ENCODE results near the gene TLE1. TPM values are rescaled to one million over a fixed set of nuclear protein-coding genes. Genes with fewer than 3 reads are reported as not detected.

Gene TLE1
- total RNA-seq, 1 donor from 2014 or later, result 124 TPM

DNA sequence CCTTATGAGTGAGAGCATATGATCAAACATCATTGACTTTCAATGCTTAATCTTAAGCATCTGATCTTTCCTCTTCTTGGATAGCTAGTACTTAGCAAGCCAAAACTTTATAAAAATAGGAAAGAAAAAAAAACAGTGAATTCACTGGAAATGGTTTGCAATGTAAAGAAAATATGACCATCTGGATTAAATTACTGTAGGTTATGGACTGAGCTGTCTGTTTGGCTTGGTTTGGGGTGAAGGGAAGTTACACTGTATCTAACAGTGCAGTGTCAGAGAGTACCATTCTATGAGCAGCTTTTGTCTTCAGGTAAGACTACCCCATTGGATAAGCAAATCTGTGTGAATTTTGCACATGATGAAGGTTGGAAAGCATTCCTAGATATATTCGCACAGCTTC, 151.4 kb downstream of the TLE1 start:
- no peak overlapping the region for H3K4me3 ChIP-seq (ENCODE audit: low read depth, low read length)
- DNase-seq (ENCODE audit: low read depth), result no peak
- TF ChIP-seq, protein P1, sequence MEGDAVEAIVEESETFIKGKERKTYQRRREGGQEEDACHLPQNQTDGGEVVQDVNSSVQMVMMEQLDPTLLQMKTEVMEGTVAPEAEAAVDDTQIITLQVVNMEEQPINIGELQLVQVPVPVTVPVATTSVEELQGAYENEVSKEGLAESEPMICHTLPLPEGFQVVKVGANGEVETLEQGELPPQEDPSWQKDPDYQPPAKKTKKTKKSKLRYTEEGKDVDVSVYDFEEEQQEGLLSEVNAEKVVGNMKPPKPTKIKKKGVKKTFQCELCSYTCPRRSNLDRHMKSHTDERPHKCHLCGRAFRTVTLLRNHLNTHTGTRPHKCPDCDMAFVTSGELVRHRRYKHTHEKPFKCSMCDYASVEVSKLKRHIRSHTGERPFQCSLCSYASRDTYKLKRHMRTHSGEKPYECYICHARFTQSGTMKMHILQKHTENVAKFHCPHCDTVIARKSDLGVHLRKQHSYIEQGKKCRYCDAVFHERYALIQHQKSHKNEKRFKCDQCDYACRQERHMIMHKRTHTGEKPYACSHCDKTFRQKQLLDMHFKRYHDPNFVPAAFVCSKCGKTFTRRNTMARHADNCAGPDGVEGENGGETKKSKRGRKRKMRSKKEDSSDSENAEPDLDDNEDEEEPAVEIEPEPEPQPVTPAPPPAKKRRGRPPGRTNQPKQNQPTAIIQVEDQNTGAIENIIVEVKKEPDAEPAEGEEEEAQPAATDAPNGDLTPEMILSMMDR (conservative IDR thresholded peaks at IDR 0.05; ENCODE audit: low read depth, low read length), result no peak

DNA sequence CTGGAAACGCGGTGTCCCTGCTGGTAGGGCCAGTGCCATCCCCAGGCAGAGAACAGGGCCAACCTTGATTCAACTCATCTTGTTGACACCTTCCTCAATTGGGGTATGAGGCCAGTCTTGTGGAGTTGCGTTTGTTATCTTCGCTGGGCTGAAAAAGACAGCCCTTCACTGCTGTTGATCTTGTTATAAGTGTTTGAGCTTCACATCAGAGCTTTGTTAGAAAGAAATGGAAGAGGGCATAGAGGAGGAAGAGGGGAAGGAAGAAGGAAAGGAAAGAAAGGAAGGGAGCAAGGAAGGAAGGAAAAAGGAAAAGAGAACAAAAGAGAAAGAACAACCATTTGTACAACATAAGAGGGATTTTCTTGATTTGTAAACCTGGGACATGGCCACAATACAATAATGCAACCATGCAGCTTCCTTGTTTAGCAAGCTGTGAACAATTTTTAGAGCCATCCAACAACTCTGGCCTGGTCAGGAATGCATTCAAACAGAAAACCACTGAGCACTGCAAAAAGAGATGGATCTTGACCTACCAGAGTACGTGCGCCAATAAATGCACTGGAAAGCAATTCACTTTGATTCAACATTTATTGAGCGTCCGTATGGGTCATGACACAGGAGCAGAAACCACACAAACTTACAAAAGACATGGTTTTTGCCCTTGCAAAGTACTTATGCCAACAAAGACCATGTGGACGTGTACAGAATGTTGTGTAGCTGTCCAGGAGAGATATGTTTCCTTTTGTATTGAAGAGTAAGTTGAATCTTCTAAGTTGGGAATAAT, 152.9 kb downstream of the TLE1 start:
- no peak overlapping the region for H3K4me3 ChIP-seq (ENCODE audit: low read depth, low read length)
- TF ChIP-seq, protein P1 (conservative IDR thresholded peaks at IDR 0.05; ENCODE audit: low read depth, low read length), result no peak
- no peak for DNase-seq (ENCODE audit: low read depth)

DNA sequence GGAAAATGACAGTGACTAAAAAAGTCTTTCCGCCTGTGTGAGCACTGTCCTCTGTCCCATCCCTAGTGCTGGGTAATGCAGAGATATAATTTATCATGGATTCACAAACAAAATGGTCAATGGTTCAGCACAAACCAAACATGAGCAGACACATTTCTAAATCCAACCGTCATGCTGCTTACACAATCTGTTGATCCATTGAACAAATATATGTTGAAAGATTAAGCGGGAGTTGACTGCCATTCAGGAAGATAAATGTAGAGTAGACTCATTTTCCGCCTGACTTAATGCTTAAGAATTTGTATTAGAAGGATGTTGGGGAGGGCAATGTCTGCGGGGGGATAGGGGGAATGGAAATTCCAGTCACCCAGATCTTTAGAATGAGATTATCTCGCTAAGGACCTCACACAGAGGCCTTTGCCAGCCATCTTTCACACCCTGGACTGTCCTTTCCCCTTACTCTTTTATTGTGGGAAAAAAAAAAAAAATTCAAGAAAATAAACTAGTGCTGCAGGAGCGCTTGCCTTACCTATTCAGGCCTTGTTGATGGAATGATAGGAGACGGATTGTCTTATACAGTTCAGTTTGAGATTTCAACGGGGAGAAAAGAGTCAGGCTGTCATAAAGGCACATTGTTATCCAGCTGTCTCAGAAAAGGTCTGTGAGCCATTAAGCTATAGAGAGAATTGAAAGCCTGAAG, 153.7 kb downstream of the TLE1 start:
- TF ChIP-seq, protein P1 (conservative IDR thresholded peaks at IDR 0.05; ENCODE audit: low read depth, low read length), result no peak
- DNase-seq (ENCODE audit: low read depth), result no peak
- H3K4me3 ChIP-seq (ENCODE audit: low read depth, low read length), result no peak overlapping the region

DNA sequence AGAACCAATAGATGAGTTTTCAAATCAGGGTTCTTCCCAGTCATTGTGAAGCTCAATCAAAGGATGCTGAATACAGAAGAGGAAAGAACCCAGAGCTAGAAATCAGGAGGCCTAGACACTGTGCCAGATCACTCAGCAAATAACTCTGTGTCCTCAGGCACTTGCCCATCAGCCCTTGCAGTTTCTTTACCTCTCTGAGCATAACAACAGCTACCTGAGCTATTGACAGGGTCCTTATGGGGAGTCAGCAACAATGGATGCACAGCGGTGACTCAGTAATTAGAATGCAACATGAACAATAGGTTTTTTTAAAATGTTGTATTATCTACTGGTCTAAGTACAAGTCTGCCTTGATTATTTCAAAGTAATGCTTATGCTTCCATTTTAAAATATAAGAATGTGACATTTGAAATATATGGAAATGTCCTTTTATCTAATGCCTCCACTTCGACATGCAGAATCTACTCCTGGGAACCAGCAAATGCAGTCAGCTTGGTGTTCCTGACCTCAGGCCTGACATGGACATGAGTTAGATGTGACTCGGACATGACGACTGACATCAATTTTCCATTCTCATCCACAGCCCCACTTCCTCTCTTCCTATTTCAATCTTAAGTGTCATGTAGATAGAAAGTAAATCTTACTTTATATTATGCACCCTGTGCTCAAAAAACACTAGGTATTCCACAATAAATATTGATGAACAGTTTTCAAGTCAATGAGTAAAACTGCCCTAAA, 155.0 kb downstream of the TLE1 start:
- TF ChIP-seq, protein P1 (conservative IDR thresholded peaks at IDR 0.05; ENCODE audit: low read depth, low read length), result no peak
- no peak overlapping the region for H3K4me3 ChIP-seq (ENCODE audit: low read depth, low read length)
- DNase-seq (ENCODE audit: low read depth), result no peak

Other genes with a start within 250 kb of the TLE1 start
- gene SPATA31D4, start 238.9 kb upstream of the TLE1 start, total RNA-seq, result not detected in 2 replicates